SK-N-SH (cell line): ENCODE results near the gene ATG7. TPM values are rescaled to one million over a fixed set of nuclear protein-coding genes. Genes with fewer than 3 reads are reported as not detected.

Experiments
- CTCF ChIA-PET: fragments of 300-600, 350-600 bp; formaldehyde crosslinking; extraction: SDS; loops from one replicate; lab custom pipeline; 2021; lab: Yijun Ruan, JAX
- POLR2A ChIA-PET: fragments of 350-600 bp; sonication (Branson Sonifier 250); formaldehyde crosslinking; extraction: SDS; loops from one replicate; lab custom pipeline; 2020; ENCODE audit warnings: antibody characterized with exemption, inconsistent platforms; lab: Yijun Ruan, JAX
- DNase-seq: peaks from one replicate; pipeline ENCODE4 v3.0.0; 2012
- H2AFZ ChIP-seq: fragments of 200-600 bp; sonication (generic); 2 replicates; pipeline ENCODE4 v1.8.1; 2016; ENCODE audit warnings: antibody characterized with exemption, mild to moderate bottlenecking, low read depth
- H3F3A ChIP-seq: fragments of 200-600 bp; sonication (generic); replicated peaks from 2 replicates; pipeline ENCODE3; 2016; ENCODE audit warnings: antibody characterized with exemption, mild to moderate bottlenecking; ENCODE audit not compliant: insufficient read depth
- H3K27ac ChIP-seq, 2 experiments: fragments of 200-500 bp in 1 of 2; fragments of 200-600 bp in 1 of 2; sonication (Bioruptor generic) in 1 of 2; sonication (generic), shearing (Covaris generic) in 1 of 2; 2 replicates each; pipeline versions ENCODE4 v1.5.1 to v1.6.1; 2014 to 2016; ENCODE audit warnings: low read depth in 2 of 2, inconsistent platforms in 1 of 2, low read length in 1 of 2, mild to moderate bottlenecking in 1 of 2, mixed read lengths in 1 of 2
- H3K27me3 ChIP-seq: fragments of 200-600 bp; sonication (generic), shearing (Covaris generic); 2 replicates; pipeline ENCODE4 v1.6.1; 2016; ENCODE audit warnings: mixed run types; ENCODE audit not compliant: insufficient read depth
- H3K36me3 ChIP-seq, 2 experiments: fragments of 200-500 bp in 1 of 2; fragments of 200-600 bp in 1 of 2; sonication (Bioruptor generic) in 1 of 2; sonication (generic) in 1 of 2; replicated peaks in 1 of 2; 2 replicates each; pipeline versions ENCODE3 to v1.5.1; 2014 to 2016; ENCODE audit warnings: low read length in 1 of 2, mild to moderate bottlenecking in 1 of 2; ENCODE audit not compliant: insufficient read depth in 2 of 2, control insufficient read depth in 1 of 2
- H3K4me1 ChIP-seq, 2 experiments: fragments of 200-500 bp in 1 of 2; fragments of 200-600 bp in 1 of 2; sonication (Bioruptor generic) in 1 of 2; sonication (generic), shearing (Covaris generic) in 1 of 2; 2 replicates each; pipeline versions ENCODE4 v1.5.1 to v1.6.1; 2014 to 2016; ENCODE audit warnings: low read depth in 1 of 2, low read length in 1 of 2, mixed run types in 1 of 2; ENCODE audit not compliant: insufficient read depth in 2 of 2, control insufficient read depth in 1 of 2
- H3K4me2 ChIP-seq: fragments of 200-600 bp; sonication (generic), shearing (Covaris generic); 2 replicates; pipeline ENCODE4 v1.6.1; 2017; ENCODE audit warnings: mixed run types
- H3K4me3 ChIP-seq, 2 experiments: fragments of 200-500 bp in 1 of 2; fragments of 200-600 bp in 1 of 2; sonication (Bioruptor generic) in 1 of 2; sonication (generic), shearing (Covaris generic) in 1 of 2; 2 replicates each; pipeline versions ENCODE4 v1.5.1 to v1.8.1; 2014 to 2016; ENCODE audit warnings: low read depth in 2 of 2, inconsistent platforms in 1 of 2, low read length in 1 of 2, mild to moderate bottlenecking in 1 of 2, mixed read lengths in 1 of 2, moderate library complexity in 1 of 2
- H3K79me2 ChIP-seq: fragments of 200-600 bp; sonication (generic); 2 replicates; pipeline ENCODE4 v1.8.1; 2017; ENCODE audit warnings: mild to moderate bottlenecking; ENCODE audit not compliant: insufficient read depth
- H3K9ac ChIP-seq: fragments of 200-600 bp; sonication (generic); 2 replicates; pipeline ENCODE4 v1.6.1; 2017; ENCODE audit warnings: mixed run types
- H3K9me2 ChIP-seq: fragments of 200-600 bp; sonication (generic); 2 replicates; pipeline ENCODE4 v1.6.1; 2017; ENCODE audit warnings: mixed run types
- H3K9me3 ChIP-seq: fragments of 200-600 bp; sonication (generic); 2 replicates; pipeline ENCODE4 v1.6.1; 2017; ENCODE audit warnings: mixed run types, mild to moderate bottlenecking, moderate library complexity
- H4K20me1 ChIP-seq: fragments of 200-600 bp; sonication (generic); 2 replicates; pipeline ENCODE4 v1.6.1; 2017; ENCODE audit warnings: mild to moderate bottlenecking, mixed run types; ENCODE audit not compliant: insufficient read depth
- CHD2 ChIP-seq: fragments of 150-350 bp; IDR thresholded peaks from 2 replicates; pipeline ENCODE4 v1.6.1; 2018; ENCODE audit warnings: low read length; ENCODE audit not compliant: partially characterized antibody
- EP300 ChIP-seq, 2 experiments: IDR thresholded peaks; 2 replicates each; pipeline versions ENCODE4 v1.4.0 to v1.6.1; 2012; ENCODE audit warnings: borderline replicate concordance in 1 of 2, low read depth in 1 of 2, low read length in 1 of 2
- IRF3 ChIP-seq: fragments of 150-350 bp; IDR thresholded peaks from 2 replicates; pipeline ENCODE4 v1.6.1; 2016; ENCODE audit warnings: mild to moderate bottlenecking, low read depth, low read length
- JUND ChIP-seq: IDR thresholded peaks from 2 replicates; pipeline ENCODE4 v1.4.0; 2012
- MEF2A ChIP-seq: IDR thresholded peaks from 2 replicates; pipeline ENCODE4 v1.4.0; 2012; ENCODE audit warnings: low read depth, borderline replicate concordance
- NFIC ChIP-seq: IDR thresholded peaks from 2 replicates; pipeline ENCODE4 v1.4.0; 2012; ENCODE audit warnings: borderline replicate concordance
- NRF1 ChIP-seq: IDR thresholded peaks from 2 replicates; pipeline ENCODE4 v1.6.1; 2012; ENCODE audit warnings: low read depth, mild to moderate bottlenecking, low read length
- POLR2AphosphoS5 ChIP-seq: IDR thresholded peaks from 2 replicates; pipeline ENCODE4 v1.6.1; 2012; ENCODE audit warnings: low read depth, low read length
- RAD21 ChIP-seq: IDR thresholded peaks from 2 replicates; pipeline ENCODE4 v1.6.1; 2012; ENCODE audit warnings: mild to moderate bottlenecking, low read length
- RCOR1 ChIP-seq: fragments of 150-350 bp; IDR thresholded peaks from 2 replicates; pipeline ENCODE4 v1.6.1; 2017; ENCODE audit warnings: antibody characterized with exemption, low read length
- REST ChIP-seq: IDR thresholded peaks from 2 replicates; pipeline ENCODE4 v1.6.1; 2012; ENCODE audit warnings: mild to moderate bottlenecking, low read depth, low read length, moderate library complexity
- SMC3 ChIP-seq: IDR thresholded peaks from 2 replicates; pipeline ENCODE4 v1.6.1; 2012; ENCODE audit warnings: low read depth, low read length, improper control_type of control experiment
- TCF12 ChIP-seq: IDR thresholded peaks from 2 replicates; pipeline ENCODE4 v1.4.0; 2012
- TEAD4 ChIP-seq: IDR thresholded peaks from 2 replicates; pipeline ENCODE4 v1.4.0; 2012; ENCODE audit warnings: mild to moderate bottlenecking, borderline replicate concordance; ENCODE audit not compliant: insufficient read depth
- ZBTB33 ChIP-seq: IDR thresholded peaks from 2 replicates; pipeline ENCODE4 v1.4.0; 2012; ENCODE audit warnings: low read depth, borderline replicate concordance
- WGBS: methylation state at CpG from one replicate; pipeline ENCODE4 v1.1.6; 2017; ENCODE audit warnings: low lambda C conversion rate; 5-methylcytosine and 5-hydroxymethylcytosine counted together
- polyA plus RNA-seq, 3 experiments: library from polyadenylated mRNA; depleted of rRNA; stranded (reverse); fragments of >200 nt; gene quantifications; 2 replicates each; pipeline ENCODE4 v1.2.3, GENCODE V29; 2012
- TF ChIP-seq, protein P1 (sequence below): fragments of 150-350 bp; IDR thresholded peaks from 2 replicates; pipeline ENCODE4 v1.6.1; 2017; ENCODE audit warnings: antibody characterized with exemption, low read length, low read depth, borderline replicate concordance

Gene ATG7
- polyA plus RNA-seq, 1 of the 3 experiments (the other 2 are of a cell fraction): 29.5 TPM

DNA sequence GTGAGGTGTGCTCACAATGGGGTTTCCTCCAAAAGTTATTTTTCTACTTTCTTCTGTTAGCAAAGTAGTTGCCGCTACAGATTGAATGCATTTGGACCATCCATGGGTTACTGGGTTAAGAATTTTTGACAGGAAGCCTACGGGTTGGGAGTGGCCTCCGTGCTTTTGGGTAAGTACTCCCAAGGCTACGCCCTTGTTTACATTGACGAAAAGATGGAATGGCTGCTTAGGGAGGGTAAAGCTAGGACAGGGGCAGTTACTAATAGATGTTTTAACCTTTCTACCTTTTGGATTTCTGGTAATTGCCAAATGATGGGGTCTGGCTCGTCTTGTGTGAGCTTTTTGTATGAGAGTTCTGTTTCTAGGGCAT, 20.4 kb upstream of the ATG7 start:
- Histone ChIP-seq H3K27ac (peak overlapping the region in 1 of 2 experiments; percentile 40; a peak in 2 of 4 replicates), H4K20me1 (no peaks in the 10 kb centered on the region), H3K4me3 (no peak overlapping the region), H3K4me2 (no peak overlapping the region), H3K27me3 (no peaks in the 10 kb centered on the region), H3K79me2 (peaks cover 92% of the 10 kb centered on the region), H3F3A (no peaks in the 10 kb centered on the region), H2AFZ (peak overlapping the region; percentile 25; the same call in 1 of the 2 replicates), H3K9ac (no peak overlapping the region), H3K4me1 (no peaks in the 10 kb centered on the region), H3K9me2 (no peaks in the 10 kb centered on the region), H3K9me3 (no peaks in the 10 kb centered on the region), H3K36me3 (peaks cover 2 to 25% of the 10 kb centered on the region in 2 experiments)
- ChIA-PET CTCF (interaction anchor here (1.5 kb wide), 1 partner anchor 15 kb away, joined by 5 read pairs; no protein-coding TSS in a partner anchor), POLR2A (no interaction called here)
- no peak for TF ChIP-seq IRF3
- no peak for TF ChIP-seq CHD2
- TF ChIP-seq POLR2AphosphoS5: no peak
- no peak for TF ChIP-seq NRF1
- no peak for DNase-seq
- 88% methylated on average over 6 of the region's 6 CpGs for WGBS

DNA sequence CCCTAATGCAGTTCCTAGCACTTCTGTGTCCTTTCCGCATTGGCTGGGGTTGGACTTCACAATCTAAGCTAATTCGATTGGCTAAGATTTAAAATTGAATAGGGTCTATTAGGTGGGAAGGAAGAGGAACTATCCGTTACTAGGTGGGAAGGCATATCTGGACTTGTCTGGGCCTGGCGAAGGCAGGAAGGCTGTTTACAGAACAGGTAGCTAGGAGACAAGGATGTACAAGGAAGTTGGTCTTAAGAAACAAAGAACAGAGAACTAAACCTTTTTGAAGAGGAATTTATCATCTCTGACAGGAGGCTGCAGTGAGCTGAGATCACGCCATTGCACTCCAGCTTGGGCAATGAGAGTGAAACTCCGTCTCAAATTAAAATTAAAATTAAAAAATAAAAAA, 17.3 kb upstream of the ATG7 start:
- Histone ChIP-seq H3K27ac (no peak overlapping the region), H3K36me3 (peaks cover 12 to 25% of the 10 kb centered on the region in 2 experiments), H3K4me2 (no peak overlapping the region), H3F3A (no peaks in the 10 kb centered on the region), H3K9ac (no peak overlapping the region), H3K79me2 (peaks cover 91% of the 10 kb centered on the region), H2AFZ (no peak overlapping the region), H3K4me1 (no peaks in the 10 kb centered on the region), H4K20me1 (no peaks in the 10 kb centered on the region), H3K4me3 (no peak overlapping the region), H3K27me3 (no peaks in the 10 kb centered on the region), H3K9me2 (no peaks in the 10 kb centered on the region), H3K9me3 (no peaks in the 10 kb centered on the region)
- TF ChIP-seq TCF12: no peak
- TF ChIP-seq EP300 (IDR thresholded peaks at IDR 0.05; ENCODE audit: borderline replicate concordance in 1 of 2, low read depth in 1 of 2, low read length in 1 of 2): no peak
- TF ChIP-seq SMC3: no peak
- TF ChIP-seq RCOR1: no peak
- no peak for TF ChIP-seq JUND
- TF ChIP-seq, protein P1, sequence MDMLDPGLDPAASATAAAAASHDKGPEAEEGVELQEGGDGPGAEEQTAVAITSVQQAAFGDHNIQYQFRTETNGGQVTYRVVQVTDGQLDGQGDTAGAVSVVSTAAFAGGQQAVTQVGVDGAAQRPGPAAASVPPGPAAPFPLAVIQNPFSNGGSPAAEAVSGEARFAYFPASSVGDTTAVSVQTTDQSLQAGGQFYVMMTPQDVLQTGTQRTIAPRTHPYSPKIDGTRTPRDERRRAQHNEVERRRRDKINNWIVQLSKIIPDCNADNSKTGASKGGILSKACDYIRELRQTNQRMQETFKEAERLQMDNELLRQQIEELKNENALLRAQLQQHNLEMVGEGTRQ: no peak
- TF ChIP-seq NRF1: no peak
- no peak for TF ChIP-seq POLR2AphosphoS5
- no peak for TF ChIP-seq IRF3
- no peak for TF ChIP-seq NFIC
- no peak for TF ChIP-seq ZBTB33
- no peak for TF ChIP-seq TEAD4
- no peak for TF ChIP-seq REST
- no peak for TF ChIP-seq MEF2A
- no peak for TF ChIP-seq RAD21
- WGBS: 88% methylated on average over 6 of the region's 6 CpGs
- DNase-seq: no peak
- ChIA-PET POLR2A (no interaction called here), CTCF (interaction anchor here (0.9 kb wide), 1 partner anchor 194 kb away, joined by 3 read pairs; no protein-coding TSS in a partner anchor)
